SKM-1 (cell line): ENCODE measurements around the gene STRN3.

Experiments used
- DNase-seq: peaks from one replicate; lab custom pipeline; 2025; ENCODE audit not compliant: unreplicated experiment; lab: John Stamatoyannopoulos, UW

STRN3 gene

GRCh38 chr14:30874999-30875787, 151.0 kb downstream of the STRN3 start:
- no peak for DNase-seq

- no peak for DNase-seq
Observed at GRCh38 chr14:30874120-30874998, 151.8 kb downstream of the STRN3 start, which contains the start of gene COCH. Gene COCH (plus strand): TSS chr14:30874559. CDS start chr14:30874939, 380 bp downstream.

DNA sequence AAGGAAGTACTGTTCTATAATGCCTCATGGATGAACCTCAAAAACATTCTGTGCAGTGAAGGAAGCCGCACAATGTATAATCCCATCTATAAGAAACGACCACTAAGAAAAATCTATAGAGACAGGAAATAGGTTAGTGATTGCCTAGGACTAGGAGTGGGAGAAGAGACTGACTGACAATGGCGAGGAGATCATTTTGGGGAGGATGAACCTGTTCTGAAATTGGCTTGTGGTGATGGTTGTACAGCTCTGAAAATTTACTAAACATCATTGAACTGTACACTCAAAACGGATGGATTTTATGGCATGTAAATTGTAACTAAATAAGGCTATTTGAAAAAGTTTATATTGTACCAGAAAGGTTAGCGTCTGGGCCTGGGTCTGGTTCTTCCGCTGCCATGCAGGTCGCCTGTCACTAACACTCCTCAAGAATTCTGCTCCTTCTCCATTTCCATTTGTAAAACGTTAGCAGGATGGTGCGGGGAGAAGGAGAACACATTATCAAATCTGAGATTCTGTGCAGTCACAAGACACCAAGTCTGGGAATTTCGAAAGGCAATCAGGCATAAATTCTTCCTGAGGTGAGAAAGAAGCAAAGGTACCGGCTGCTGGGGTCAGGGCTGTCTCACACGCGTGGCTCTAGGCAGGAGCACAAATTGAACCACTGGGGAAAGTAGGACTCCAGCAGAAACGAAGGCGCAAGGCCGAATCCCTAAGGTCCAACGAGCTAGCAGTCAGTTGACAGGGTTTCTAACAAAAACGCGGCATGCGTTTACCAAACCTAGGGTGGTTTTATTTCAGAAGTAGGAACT, 152.7 kb downstream of the STRN3 start:
- DNase-seq, result no peak

DNA sequence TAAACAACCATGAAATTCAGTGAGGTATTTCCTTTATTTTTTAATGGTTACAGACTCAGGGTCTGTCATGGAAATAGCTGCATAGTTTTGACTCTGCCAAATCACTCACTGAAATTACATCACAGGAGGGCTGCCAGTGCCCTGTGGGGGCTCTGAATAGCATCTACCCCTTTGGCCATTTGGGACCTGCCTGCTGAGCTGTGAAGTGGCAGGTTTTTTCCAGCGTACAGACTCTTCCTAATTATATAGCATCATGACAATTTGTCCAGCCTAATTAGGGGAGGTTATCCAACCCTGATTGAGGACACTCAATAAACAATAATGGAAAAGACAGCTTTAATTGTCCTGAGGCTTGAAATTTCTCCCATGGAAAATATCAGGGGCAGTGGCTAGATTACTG, 153.6 kb downstream of the STRN3 start:
- DNase-seq, result no peak

DNA sequence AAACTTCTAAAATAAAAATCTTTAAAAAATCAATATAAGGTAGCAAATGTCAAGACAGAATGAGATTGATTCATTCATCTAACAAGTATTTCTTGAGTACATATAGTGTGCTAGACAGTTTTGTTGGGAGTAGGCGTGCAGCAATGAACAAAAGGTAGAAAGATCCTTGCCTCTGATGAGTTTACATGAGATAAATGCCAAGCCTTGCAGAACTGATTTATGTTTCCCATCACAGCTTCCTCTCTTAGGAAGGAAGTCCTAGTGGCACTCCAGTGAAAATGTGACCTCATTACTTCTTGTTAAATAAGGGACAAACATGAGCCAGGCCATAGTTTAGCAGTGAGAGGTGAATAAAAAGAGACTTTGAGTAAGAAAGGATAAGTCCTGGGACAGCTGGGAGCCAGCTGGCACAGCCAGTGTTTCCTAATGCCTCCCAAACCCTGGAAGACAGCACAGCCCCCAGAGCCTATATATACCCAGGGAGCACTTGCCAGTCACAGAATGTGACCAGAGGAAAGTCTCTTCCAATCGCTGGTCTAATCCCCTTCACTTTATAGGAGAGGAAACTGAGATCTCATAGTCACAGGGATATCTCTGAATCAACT, 156.5 kb downstream of the STRN3 start:
- DNase-seq, result no peak

- DNase-seq, result no peak
Observed at GRCh38 chr14:30868736-30869135, 157.4 kb downstream of the STRN3 start.

DNA sequence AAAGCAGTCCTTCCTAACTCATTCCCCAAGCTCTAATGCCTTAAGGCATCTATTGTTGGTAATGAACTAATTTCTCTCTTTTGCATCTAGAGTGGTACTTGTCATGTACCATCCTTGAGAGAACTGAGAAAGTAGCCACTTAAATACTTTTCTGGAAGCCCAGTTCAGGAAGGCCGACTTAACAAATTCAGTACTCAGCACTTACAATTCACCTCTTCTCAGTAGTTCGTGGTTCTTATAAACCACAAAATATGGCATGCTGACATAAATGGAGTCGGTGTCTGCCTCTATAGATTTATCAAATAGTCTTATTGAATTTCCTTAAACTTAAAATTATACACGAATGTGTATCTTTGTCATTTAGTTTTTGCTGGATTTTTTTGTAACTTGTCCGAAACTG, 161.2 kb downstream of the STRN3 start:
- DNase-seq, result no peak

DNA sequence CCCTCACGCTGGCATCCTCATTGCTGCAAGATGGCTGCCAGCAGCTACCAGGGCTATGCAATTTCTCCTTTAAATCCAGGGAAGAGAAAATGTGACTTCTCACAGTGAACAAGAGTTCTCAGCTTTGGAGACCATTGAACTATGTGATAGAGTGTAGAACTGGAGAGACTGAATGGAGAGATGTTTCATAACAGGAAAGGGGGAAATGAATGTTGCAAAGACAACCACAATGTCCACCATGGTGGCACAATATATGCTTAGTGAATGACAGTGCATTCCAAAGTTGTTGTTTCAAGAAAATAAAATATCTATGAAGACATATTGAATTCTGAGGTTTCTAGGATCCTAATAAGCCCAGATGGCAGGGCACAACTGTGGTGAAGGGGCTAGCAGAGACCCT, 165.0 kb downstream of the STRN3 start:
- peak; percentile 39 for DNase-seq

- no peak for DNase-seq
Observed at GRCh38 chr14:30855345-30856037, 170.7 kb downstream of the STRN3 start.

DNA sequence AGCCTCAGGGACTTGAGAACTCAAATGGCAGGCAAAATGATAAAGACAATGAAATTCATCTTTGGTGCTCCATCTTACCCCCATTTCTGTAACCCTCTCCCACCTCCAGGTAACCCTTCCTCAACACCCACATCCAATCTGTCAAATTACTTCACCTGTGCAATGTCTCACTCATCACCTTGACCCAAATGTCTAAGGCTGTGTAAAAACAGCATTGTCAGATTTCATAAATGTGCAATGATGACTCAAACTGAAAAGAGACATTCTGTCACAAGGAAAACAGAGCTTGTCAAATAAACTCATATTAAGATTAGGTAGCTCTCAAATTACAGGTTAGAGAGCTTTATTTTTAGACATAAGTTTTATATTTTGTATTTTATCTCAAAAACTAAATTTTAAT, 171.7 kb downstream of the STRN3 start:
- no peak for DNase-seq

GRCh38 chr14:30853946-30854345, 172.2 kb downstream of the STRN3 start:
- DNase-seq, result no peak

- no peak for DNase-seq
Observed at GRCh38 chr14:30849983-30850382, 176.2 kb downstream of the STRN3 start.

GRCh38 chr14:30849354-30849753, 176.8 kb downstream of the STRN3 start:
- DNase-seq, result no peak

DNA sequence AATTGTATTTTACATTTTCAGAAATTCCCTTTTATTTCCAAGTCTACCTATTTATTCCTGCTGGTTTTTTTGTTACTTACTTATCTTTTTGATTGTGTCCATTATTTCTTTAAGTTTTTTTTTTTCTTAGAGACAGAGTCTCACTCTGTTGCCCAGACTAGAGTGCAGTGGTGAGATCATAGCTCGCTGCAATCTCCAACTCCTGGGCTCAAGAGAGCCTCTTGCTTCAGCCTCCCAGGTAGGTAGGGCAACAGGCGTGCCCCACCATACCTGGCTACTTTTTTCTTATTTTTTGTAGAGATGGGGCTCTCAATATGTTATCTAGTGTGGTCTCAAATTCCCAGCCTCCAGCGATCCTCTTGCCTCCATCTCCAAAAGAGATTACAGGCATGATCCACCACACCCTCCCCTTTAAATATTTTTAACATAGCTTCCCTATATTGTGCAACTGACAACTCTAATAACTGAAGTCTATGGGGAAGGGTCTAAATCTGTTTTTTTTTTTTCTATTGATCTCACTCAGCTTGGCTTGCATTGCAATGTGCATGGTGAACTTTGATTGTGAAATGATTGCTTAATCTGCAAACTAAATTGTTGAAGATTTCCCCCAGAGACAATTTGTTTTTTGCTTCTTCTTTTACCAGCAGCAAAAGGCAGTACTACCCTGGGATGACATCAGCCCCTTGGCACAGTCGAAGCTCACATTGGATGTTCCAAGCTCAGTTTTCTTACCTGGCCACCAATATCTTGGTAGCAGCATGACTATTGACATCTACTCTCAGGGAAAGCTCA, 177.5 kb downstream of the STRN3 start:
- peak; percentile 20 for DNase-seq
